K562 (cell line): Measurements from ENCODE around the gene BMI1. TPM values are rescaled to one million over a fixed set of nuclear protein-coding genes. Genes with fewer than 3 reads are reported as not detected.

Source experiments
- ATAC-seq: fragments of 200-7000 bp; cut with Tn5 transposase; 3 replicates; pipeline ENCODE4 v1.9.1; 2020; ENCODE audit warnings: moderate library complexity
- BruUV-seq: library from RNA; stranded (reverse); fragments of 400-500 nt; replicated peaks from 2 replicates; lab custom pipeline; 2021; lab: Mats Ljungman, UMichigan
- CTCF ChIA-PET: fragments of 300-600 bp; formaldehyde crosslinking; extraction: SDS; loops from one replicate; lab custom pipeline; 2021; ENCODE audit warnings: low intra/inter-chr PET ratio; lab: Yijun Ruan, JAX
- POLR2A ChIA-PET: fragments of 300-600, 350-650 bp; sonication (Branson Sonifier 250); formaldehyde crosslinking; extraction: SDS; loops from one replicate; lab custom pipeline; 2021; ENCODE audit warnings: antibody characterized with exemption, inconsistent platforms; lab: Yijun Ruan, JAX
- DNase-seq, 4 experiments: peaks; one replicate each; pipeline versions ENCODE4 v3.0.0 to v3.0.0-alpha.2; 2011 to 2018; ENCODE audit warnings: low spot score in 3 of 4, mixed read lengths in 3 of 4; ENCODE audit errors: extremely low read depth in 1 of 4
- FAIRE-seq: peaks from 2 replicates; lab custom pipeline; 2011; peaks lifted over from hg19 to GRCh38; lab: Jason Lieb, UNC
- H2AFZ ChIP-seq: 2 replicates; pipeline ENCODE4 v1.6.0; 2011; ENCODE audit warnings: low read depth, low read length, control low read depth, inconsistent platforms
- H3K27ac ChIP-seq: fragments of 200-600 bp; 3 replicates; pipeline ENCODE4 v1.8.0; 2011; ENCODE audit warnings: low read depth, mild to moderate bottlenecking, control low read depth, inconsistent platforms, low read length, moderate library complexity, mixed read lengths; ENCODE audit errors: extremely low read depth
- H3K27me3 ChIP-seq, 2 experiments: fragments of 300-600 bp in 1 of 2; 2 replicates in 1 of 2; 3 replicates in 1 of 2; pipeline versions ENCODE4 v1.6.0 to v1.8.0; 2011; ENCODE audit warnings: inconsistent platforms in 2 of 2, low read length in 2 of 2, mild to moderate bottlenecking in 1 of 2, mixed read lengths in 1 of 2, moderate library complexity in 1 of 2; ENCODE audit not compliant: control insufficient read depth in 2 of 2, insufficient read depth in 2 of 2
- H3K36me3 ChIP-seq: fragments of 300-600 bp; 3 replicates; pipeline ENCODE4 v1.8.0; 2011; ENCODE audit warnings: mild to moderate bottlenecking, low read length, inconsistent platforms; ENCODE audit not compliant: control insufficient read depth, insufficient read depth
- H3K4me1 ChIP-seq, 2 experiments: fragments of 200-600 bp in 1 of 2; replicated peaks in 1 of 2; 2 replicates in 1 of 2; 3 replicates in 1 of 2; pipeline versions ENCODE4 v1.5.1 to v1.8.0; 2011; ENCODE audit warnings: inconsistent platforms in 2 of 2, low read length in 2 of 2, mild to moderate bottlenecking in 1 of 2, mixed read lengths in 1 of 2, moderate library complexity in 1 of 2; ENCODE audit not compliant: control insufficient read depth in 2 of 2, insufficient read depth in 2 of 2
- H3K4me2 ChIP-seq: 2 replicates; pipeline ENCODE4 v1.6.1; 2011; ENCODE audit warnings: low read length, control low read depth, inconsistent platforms, mixed read lengths; ENCODE audit not compliant: insufficient read depth
- H3K4me3 ChIP-seq: fragments of 200-600 bp; sonication (generic), shearing (Covaris generic); 2 replicates; pipeline ENCODE4 v1.5.1; 2016; ENCODE audit warnings: control low read depth, inconsistent platforms
- H3K79me2 ChIP-seq: fragments of 200-600 bp; 3 replicates; pipeline ENCODE4 v1.8.0; 2011; ENCODE audit warnings: low read length, inconsistent platforms; ENCODE audit not compliant: control insufficient read depth, insufficient read depth
- H3K9ac ChIP-seq, 2 experiments: 2 replicates each; pipeline versions ENCODE4 v1.6.0 to v1.6.1; 2011; ENCODE audit warnings: low read depth in 2 of 2, low read length in 2 of 2, control low read depth in 1 of 2, inconsistent platforms in 1 of 2, mild to moderate bottlenecking in 1 of 2, mixed read lengths in 1 of 2; ENCODE audit not compliant: insufficient read depth in 1 of 2
- H3K9me1 ChIP-seq: one replicate; pipeline ENCODE4 v1.6.0; 2011; ENCODE audit warnings: inconsistent platforms, mild to moderate bottlenecking, low read length, moderate library complexity; ENCODE audit not compliant: control insufficient read depth, insufficient read depth
- H3K9me3 ChIP-seq: replicated peaks from 2 replicates; pipeline ENCODE4 v1.5.1; 2011; ENCODE audit warnings: low read depth, low read length, inconsistent platforms; ENCODE audit not compliant: control insufficient read depth, insufficient read depth
- H4K20me1 ChIP-seq: replicated peaks from 2 replicates; pipeline ENCODE4 v1.6.1; 2011; ENCODE audit warnings: low read length, inconsistent platforms, mixed read lengths; ENCODE audit not compliant: control insufficient read depth, insufficient read depth
- C11orf30 ChIP-seq: fragments of 450-650 bp; IDR thresholded peaks from 2 replicates; pipeline ENCODE4 v1.6.1; 2016; ENCODE audit warnings: low read depth, mild to moderate bottlenecking
- DMBX1 ChIP-seq: fragments of 250-450 bp; sonication (Bioruptor Pico); IDR thresholded peaks from 2 replicates; pipeline ENCODE4 v1.8.0; 2022; ENCODE audit warnings: inconsistent platforms, mild to moderate bottlenecking, moderate library complexity, borderline replicate concordance
- KAT2B ChIP-seq: IDR thresholded peaks from one replicate; pipeline ENCODE4 v1.6.1; 2012; ENCODE audit warnings: low read depth, mild to moderate bottlenecking, control low read depth, inconsistent platforms, low read length, moderate library complexity
- MAFG ChIP-seq: fragments of 450-650 bp; conservative IDR thresholded peaks from 2 replicates; pipeline ENCODE4 v1.6.1; 2016; ENCODE audit warnings: missing genetic modification characterization, missing compliant biosample characterization
- MIER1 ChIP-seq: fragments of 450-650 bp; IDR thresholded peaks from 2 replicates; pipeline ENCODE4 v1.6.1; 2016; ENCODE audit warnings: antibody characterized with exemption, mild to moderate bottlenecking, low read depth
- STAT5B ChIP-seq: fragments of 250-450 bp; sonication (Bioruptor Pico); IDR thresholded peaks from 2 replicates; pipeline ENCODE4 v1.8.0; 2021; ENCODE audit warnings: mild to moderate bottlenecking, inconsistent platforms
- ZKSCAN3 ChIP-seq: fragments of 250-450 bp; sonication (Bioruptor Pico); IDR thresholded peaks from 2 replicates; pipeline ENCODE4 v1.4.0; 2020
- ZNF133 ChIP-seq: fragments of 250-450 bp; sonication (Bioruptor Pico); IDR thresholded peaks from 2 replicates; pipeline ENCODE4 v1.4.0; 2020; ENCODE audit warnings: mild to moderate bottlenecking
- ZNF316 ChIP-seq: fragments of 450-650 bp; IDR thresholded peaks from 2 replicates; pipeline ENCODE4 v1.6.1; 2016
- WGBS: fragments of 100-300 bp; shearing (Covaris generic); methylation state at CpG from one replicate; pipeline ENCODE4 v1.1.6; 2016; ENCODE audit warnings: low coverage, mixed read lengths; ENCODE audit not compliant: insufficient coverage; ENCODE audit errors: missing lambda C conversion rate; 5-methylcytosine and 5-hydroxymethylcytosine counted together
- in situ Hi-C: fragments of 300-500 bp; cut with MboI; formaldehyde crosslinking; loops from 4 replicates; pipeline ENCODE4 v1.15.0; 2018; ENCODE audit warnings: inconsistent platforms, mixed read lengths
- intact Hi-C: fragments of 100-400 bp; cut with micrococcal nuclease; formaldehyde crosslinking; loops from 2 replicates; pipeline ENCODE4 v1.14.2; 2022
- polyA plus RNA-seq, 8 experiments: library from polyadenylated mRNA; depleted of rRNA in 4 of 8; stranded (reverse) in 5 of 8; unstranded in 3 of 8; fragments of >200 nt; fragmentation: Nextera tagmentation in 2 of 8; fragmentation: Illumina TruSeq in 1 of 8; extraction: Ambion mirVana in 2 of 8; extraction: Trizol in 1 of 8; gene quantifications; 2 replicates each; pipeline versions ENCODE4 v1.2.1 to v1.2.3, GENCODE V29; 2011 to 2014; ENCODE audit warnings: inconsistent platforms in 1 of 8, missing spikeins in 1 of 8
- total RNA-seq, 7 experiments: library from RNA; depleted of rRNA in 6 of 7; stranded (reverse); fragments of >200 nt in 6 of 7; fragmentation: Illumina TruSeq in 2 of 7; extraction: Trizol in 2 of 7; gene quantifications; 2 replicates each; pipeline versions ENCODE4 v1.2.1 to v1.2.3, GENCODE V29; 2011 to 2021; ENCODE audit warnings: low replicate concordance in 1 of 7
- TF ChIP-seq, protein P1 (sequence below): fragments of 450-650 bp; formaldehyde crosslinking; conservative IDR thresholded peaks from 2 replicates; pipeline ENCODE4 v1.4.0; 2022; ENCODE audit warnings: mild to moderate bottlenecking, missing genetic modification characterization
- TF ChIP-seq, protein P2 (sequence below): fragments of 450-650 bp; IDR thresholded peaks from one replicate; pipeline ENCODE4 v1.6.1; 2018; ENCODE audit warnings: mild to moderate bottlenecking, moderate library complexity; ENCODE audit not compliant: partially characterized antibody
- TF ChIP-seq, protein P3 (sequence below): sonication (generic); formaldehyde crosslinking; IDR thresholded peaks from 2 replicates; pipeline ENCODE4 v1.8.0; 2023; ENCODE audit warnings: mild to moderate bottlenecking, missing genetic modification reagents

BMI1 gene
- total and polyA plus RNA-seq, 9 of the 15 experiments (the other 6 are each of a cell fraction or from before 2014, with no cell fraction given) = 21.4 to 103 (median 70.8) TPM

DNA sequence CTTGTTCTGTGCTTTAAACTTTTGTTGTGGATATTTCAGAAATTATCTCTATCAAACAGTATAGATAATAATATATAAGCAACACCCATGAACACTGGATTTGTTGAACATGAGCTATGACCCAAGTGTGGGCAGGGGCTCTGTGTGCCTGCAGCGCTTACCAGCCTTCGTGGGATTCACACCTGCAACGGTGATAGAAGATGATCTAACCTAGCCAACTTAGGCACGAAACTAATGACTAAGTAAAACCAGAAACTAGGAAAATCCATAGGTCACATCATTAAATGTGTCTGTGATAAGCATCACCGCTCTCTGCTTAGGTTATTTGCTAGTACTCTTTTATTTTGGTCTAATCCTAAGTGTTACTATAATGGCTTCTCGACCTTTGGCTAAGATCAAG lies 42.4 kb downstream of the BMI1 start (continued):
- TF ChIP-seq, protein P1, sequence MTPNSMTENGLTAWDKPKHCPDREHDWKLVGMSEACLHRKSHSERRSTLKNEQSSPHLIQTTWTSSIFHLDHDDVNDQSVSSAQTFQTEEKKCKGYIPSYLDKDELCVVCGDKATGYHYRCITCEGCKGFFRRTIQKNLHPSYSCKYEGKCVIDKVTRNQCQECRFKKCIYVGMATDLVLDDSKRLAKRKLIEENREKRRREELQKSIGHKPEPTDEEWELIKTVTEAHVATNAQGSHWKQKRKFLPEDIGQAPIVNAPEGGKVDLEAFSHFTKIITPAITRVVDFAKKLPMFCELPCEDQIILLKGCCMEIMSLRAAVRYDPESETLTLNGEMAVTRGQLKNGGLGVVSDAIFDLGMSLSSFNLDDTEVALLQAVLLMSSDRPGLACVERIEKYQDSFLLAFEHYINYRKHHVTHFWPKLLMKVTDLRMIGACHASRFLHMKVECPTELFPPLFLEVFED (CRISPR knock-in tag) = no peak
- no peak for TF ChIP-seq STAT5B (CRISPR knock-in tag)
- TF ChIP-seq KAT2B = no peak
- TF ChIP-seq MIER1 = no peak
- no peak for TF ChIP-seq ZKSCAN3 (CRISPR knock-in tag)
- no peak for TF ChIP-seq ZNF133 (CRISPR knock-in tag)

DNA sequence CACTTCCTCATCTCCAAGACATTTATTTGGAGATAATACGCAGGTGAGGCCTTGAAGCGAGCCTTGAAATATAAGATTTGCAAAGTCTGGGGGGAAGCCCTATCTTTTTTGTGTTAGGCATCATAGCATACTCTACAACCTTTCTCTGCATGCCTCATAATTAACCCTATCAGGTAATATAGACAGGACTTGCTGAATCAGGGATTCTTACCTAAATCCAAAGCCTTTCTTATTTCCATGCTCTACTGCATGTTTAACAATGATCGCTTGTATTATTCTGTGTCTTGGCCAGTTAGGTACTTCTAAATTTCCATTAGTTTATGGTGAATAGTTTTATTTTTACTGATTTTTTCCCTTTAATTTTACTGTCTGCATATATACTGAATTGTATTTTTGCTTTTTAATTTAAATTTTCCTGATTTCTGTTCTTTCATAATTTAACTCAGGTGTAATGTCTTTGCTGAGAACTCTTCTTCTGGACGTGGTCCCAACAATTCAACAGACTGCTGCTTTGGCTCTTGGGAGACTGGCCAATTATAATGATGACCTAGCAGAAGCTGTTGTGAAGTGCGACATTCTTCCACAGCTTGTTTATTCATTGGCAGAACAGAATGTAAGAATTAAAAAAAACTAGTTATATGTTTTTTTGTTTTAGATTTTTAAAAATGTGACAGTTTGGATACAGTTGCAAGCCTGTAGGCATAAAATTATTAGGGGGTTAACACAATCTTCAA lies 43.7 kb downstream of the BMI1 start:
- ATAC-seq (no peak), DNase-seq (no peak), FAIRE-seq (no peak)
- Histone ChIP-seq H3K27ac (no peak overlapping the region), H3K79me2 (no peaks in the 10 kb centered on the region), H2AFZ (no peak overlapping the region), H3K9me3 (no peaks in the 10 kb centered on the region), H3K4me3 (no peak overlapping the region), H3K36me3 (no peaks in the 10 kb centered on the region), H3K4me2 (no peak overlapping the region), H3K9me1 (no peaks in the 10 kb centered on the region), H3K4me1 (peaks cover 0 to 11% of the 10 kb centered on the region in 2 experiments; a peak in 2 of 5 replicates), H3K9ac (no peak overlapping the region), H4K20me1 (no peaks in the 10 kb centered on the region), H3K27me3 (no peaks in the 10 kb centered on the region)
- no TSS peak for BruUV-seq
- in situ Hi-C loops = no loop called here
- POLR2A ChIA-PET = interaction anchor here (0.7 to 0.8 kb wide), 2 partner anchors 11 to 134 kb away, joined by 3 read pairs; no protein-coding TSS in a partner anchor
- WGBS = 78% methylated on average over 5 of the region's 5 CpGs
- TF ChIP-seq, protein P2, sequence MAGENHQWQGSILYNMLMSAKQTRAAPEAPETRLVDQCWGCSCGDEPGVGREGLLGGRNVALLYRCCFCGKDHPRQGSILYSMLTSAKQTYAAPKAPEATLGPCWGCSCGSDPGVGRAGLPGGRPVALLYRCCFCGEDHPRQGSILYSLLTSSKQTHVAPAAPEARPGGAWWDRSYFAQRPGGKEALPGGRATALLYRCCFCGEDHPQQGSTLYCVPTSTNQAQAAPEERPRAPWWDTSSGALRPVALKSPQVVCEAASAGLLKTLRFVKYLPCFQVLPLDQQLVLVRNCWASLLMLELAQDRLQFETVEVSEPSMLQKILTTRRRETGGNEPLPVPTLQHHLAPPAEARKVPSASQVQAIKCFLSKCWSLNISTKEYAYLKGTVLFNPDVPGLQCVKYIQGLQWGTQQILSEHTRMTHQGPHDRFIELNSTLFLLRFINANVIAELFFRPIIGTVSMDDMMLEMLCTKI = no peak
- TF ChIP-seq, protein P3, sequence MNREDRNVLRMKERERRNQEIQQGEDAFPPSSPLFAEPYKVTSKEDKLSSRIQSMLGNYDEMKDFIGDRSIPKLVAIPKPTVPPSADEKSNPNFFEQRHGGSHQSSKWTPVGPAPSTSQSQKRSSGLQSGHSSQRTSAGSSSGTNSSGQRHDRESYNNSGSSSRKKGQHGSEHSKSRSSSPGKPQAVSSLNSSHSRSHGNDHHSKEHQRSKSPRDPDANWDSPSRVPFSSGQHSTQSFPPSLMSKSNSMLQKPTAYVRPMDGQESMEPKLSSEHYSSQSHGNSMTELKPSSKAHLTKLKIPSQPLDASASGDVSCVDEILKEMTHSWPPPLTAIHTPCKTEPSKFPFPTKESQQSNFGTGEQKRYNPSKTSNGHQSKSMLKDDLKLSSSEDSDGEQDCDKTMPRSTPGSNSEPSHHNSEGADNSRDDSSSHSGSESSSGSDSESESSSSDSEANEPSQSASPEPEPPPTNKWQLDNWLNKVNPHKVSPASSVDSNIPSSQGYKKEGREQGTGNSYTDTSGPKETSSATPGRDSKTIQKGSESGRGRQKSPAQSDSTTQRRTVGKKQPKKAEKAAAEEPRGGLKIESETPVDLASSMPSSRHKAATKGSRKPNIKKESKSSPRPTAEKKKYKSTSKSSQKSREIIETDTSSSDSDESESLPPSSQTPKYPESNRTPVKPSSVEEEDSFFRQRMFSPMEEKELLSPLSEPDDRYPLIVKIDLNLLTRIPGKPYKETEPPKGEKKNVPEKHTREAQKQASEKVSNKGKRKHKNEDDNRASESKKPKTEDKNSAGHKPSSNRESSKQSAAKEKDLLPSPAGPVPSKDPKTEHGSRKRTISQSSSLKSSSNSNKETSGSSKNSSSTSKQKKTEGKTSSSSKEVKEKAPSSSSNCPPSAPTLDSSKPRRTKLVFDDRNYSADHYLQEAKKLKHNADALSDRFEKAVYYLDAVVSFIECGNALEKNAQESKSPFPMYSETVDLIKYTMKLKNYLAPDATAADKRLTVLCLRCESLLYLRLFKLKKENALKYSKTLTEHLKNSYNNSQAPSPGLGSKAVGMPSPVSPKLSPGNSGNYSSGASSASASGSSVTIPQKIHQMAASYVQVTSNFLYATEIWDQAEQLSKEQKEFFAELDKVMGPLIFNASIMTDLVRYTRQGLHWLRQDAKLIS = no peak
- no peak for TF ChIP-seq DMBX1 (CRISPR knock-in tag)
- peak; percentile 64 for TF ChIP-seq ZNF316
- TF ChIP-seq MAFG = peak; percentile 37
- TF ChIP-seq C11orf30 = peak; percentile 61
- intact Hi-C loops = no loop called here
- CTCF ChIA-PET = no interaction called here
